ENCODE results near the gene FAM184A. TPM values are rescaled to one million over a fixed set of nuclear protein-coding genes. Genes with fewer than 3 reads are reported as not detected.

The FAM184A gene
- total RNA-seq, 2 experiments from 2014 or later = 3.2 to 4.8 TPM

- H3K36me3 Mint-ChIP-seq (ENCODE audit: low read depth) = no peaks in the 10 kb centered on the region
- POLR2A ChIA-PET = no interaction called here
- H3K27me3 Mint-ChIP-seq = no peaks in the 10 kb centered on the region
- no peak overlapping the region for H3K27ac Mint-ChIP-seq
- ATAC-seq = no peak
- no peak for DNase-seq
- intact Hi-C loops (cut with micrococcal nuclease) = no loop called here
- H3K9me3 Mint-ChIP-seq = no peaks in the 10 kb centered on the region
- H3K4me3 Mint-ChIP-seq = no peak overlapping the region
- H3K4me1 Mint-ChIP-seq (ENCODE audit: low read depth) = no peaks in the 10 kb centered on the region
- TF ChIP-seq, protein P1, sequence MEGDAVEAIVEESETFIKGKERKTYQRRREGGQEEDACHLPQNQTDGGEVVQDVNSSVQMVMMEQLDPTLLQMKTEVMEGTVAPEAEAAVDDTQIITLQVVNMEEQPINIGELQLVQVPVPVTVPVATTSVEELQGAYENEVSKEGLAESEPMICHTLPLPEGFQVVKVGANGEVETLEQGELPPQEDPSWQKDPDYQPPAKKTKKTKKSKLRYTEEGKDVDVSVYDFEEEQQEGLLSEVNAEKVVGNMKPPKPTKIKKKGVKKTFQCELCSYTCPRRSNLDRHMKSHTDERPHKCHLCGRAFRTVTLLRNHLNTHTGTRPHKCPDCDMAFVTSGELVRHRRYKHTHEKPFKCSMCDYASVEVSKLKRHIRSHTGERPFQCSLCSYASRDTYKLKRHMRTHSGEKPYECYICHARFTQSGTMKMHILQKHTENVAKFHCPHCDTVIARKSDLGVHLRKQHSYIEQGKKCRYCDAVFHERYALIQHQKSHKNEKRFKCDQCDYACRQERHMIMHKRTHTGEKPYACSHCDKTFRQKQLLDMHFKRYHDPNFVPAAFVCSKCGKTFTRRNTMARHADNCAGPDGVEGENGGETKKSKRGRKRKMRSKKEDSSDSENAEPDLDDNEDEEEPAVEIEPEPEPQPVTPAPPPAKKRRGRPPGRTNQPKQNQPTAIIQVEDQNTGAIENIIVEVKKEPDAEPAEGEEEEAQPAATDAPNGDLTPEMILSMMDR (IDR thresholded peaks at IDR 0.05) = no peak
- CTCF ChIA-PET = no interaction called here
These were observed 41.2 kb downstream of the FAM184A start for GRCh38 chr6:119037264-119037663.

DNA sequence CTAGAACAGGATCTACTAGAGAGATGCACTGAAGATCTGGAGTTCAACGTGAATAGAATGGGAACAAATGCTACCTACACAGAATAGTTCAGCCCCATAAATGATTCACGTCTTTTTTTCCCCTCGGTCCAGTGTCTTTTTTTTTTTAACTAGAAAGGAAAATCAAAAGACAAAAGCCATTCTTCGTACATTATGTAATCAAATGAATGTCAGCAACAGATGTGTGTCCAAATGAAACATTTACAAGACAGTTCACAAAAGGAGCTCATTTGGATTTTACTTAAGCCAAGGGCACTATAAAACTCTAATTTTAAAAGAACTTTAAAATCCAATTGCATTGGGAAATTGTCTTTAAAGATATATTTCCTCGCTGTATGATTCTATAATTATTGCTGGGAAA lies 42.4 kb downstream of the FAM184A start:
- no peak for DNase-seq
- Mint-ChIP-seq H3K27ac (no peak overlapping the region), H3K27me3 (no peaks in the 10 kb centered on the region), H3K36me3 (ENCODE audit: low read depth) (no peaks in the 10 kb centered on the region), H3K9me3 (no peaks in the 10 kb centered on the region), H3K4me3 (no peak overlapping the region), H3K4me1 (ENCODE audit: low read depth) (no peaks in the 10 kb centered on the region)
- ChIA-PET POLR2A (no interaction called here), CTCF (interaction anchor here (1.1 kb wide), 1 partner anchor 72 kb away, joined by 3 read pairs; no protein-coding TSS in a partner anchor)
- intact Hi-C loops (cut with micrococcal nuclease) = no loop called here
- no peak for ATAC-seq
- TF ChIP-seq, protein P1 (IDR thresholded peaks at IDR 0.05) = no peak

- ChIA-PET POLR2A (no interaction called here), CTCF (interaction anchor here (1.1 kb wide), 1 partner anchor 72 kb away, joined by 3 read pairs; no protein-coding TSS in a partner anchor)
- no peak for ATAC-seq
- H3K27ac Mint-ChIP-seq = no peak overlapping the region
- TF ChIP-seq, protein P1 (IDR thresholded peaks at IDR 0.05) = no peak
- no peaks in the 10 kb centered on the region for H3K4me1 Mint-ChIP-seq (ENCODE audit: low read depth)
- no peak overlapping the region for H3K4me3 Mint-ChIP-seq
- intact Hi-C loops (cut with micrococcal nuclease) = no loop called here
- no peaks in the 10 kb centered on the region for H3K36me3 Mint-ChIP-seq (ENCODE audit: low read depth)
- no peaks in the 10 kb centered on the region for H3K9me3 Mint-ChIP-seq
- H3K27me3 Mint-ChIP-seq = no peaks in the 10 kb centered on the region
- no peak for DNase-seq
These were observed 43.0 kb downstream of the FAM184A start for GRCh38 chr6:119035459-119035858.

- TF ChIP-seq, protein P1 (IDR thresholded peaks at IDR 0.05) = no peak
- Mint-ChIP-seq H3K27ac (no peak overlapping the region), H3K4me1 (ENCODE audit: low read depth) (no peaks in the 10 kb centered on the region), H3K4me3 (no peak overlapping the region), H3K36me3 (ENCODE audit: low read depth) (no peaks in the 10 kb centered on the region), H3K9me3 (no peaks in the 10 kb centered on the region), H3K27me3 (no peaks in the 10 kb centered on the region)
- DNase-seq (no peak), ATAC-seq (no peak)
- CTCF ChIA-PET = interaction anchor here (1.1 kb wide), 1 partner anchor 71 kb away, joined by 3 read pairs; no protein-coding TSS in a partner anchor
- POLR2A ChIA-PET = no interaction called here
- intact Hi-C loops (cut with micrococcal nuclease) = no loop called here
These were observed 43.5 kb downstream of the FAM184A start for GRCh38 chr6:119034827-119035458.

DNA sequence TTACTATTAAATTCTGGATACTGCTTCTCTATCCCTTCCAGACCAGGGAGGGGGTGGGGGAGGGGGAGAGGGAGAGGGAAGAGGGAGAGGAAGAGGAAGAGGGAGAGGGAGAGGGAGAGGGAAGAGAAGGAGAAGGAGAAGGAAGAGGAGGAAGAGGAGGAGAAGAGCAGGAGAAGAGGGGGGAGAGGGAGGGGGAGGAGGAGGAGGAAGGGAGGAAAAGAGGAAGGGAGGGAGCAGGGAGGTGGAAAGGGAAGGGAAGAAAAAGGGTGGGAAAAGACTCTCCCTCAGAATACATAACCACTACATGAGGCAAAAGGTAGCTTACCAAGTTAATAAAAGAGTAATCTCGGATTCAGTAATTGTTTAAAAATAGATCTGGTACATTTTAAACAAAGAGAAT lies 46.0 kb downstream of the FAM184A start:
- no peak overlapping the region for H3K4me3 Mint-ChIP-seq

More for the DNA sequence above, 46.0 kb downstream of the FAM184A start:
- CTCF ChIA-PET = no interaction called here
- TF ChIP-seq, protein P1 (IDR thresholded peaks at IDR 0.05) = no peak
- ATAC-seq = no peak
- POLR2A ChIA-PET = no interaction called here
- intact Hi-C loops (cut with micrococcal nuclease) = no loop called here
- Mint-ChIP-seq H3K4me1 (ENCODE audit: low read depth) (no peaks in the 10 kb centered on the region), H3K27ac (no peak overlapping the region), H3K27me3 (no peaks in the 10 kb centered on the region), H3K36me3 (ENCODE audit: low read depth) (no peaks in the 10 kb centered on the region), H3K9me3 (no peaks in the 10 kb centered on the region)
- no peak for DNase-seq

Measured in activated CD8-positive, alpha-beta T cell treated with anti-CD3 and anti-CD28 coated beads for 36 hours (primary cell).